ENCODE data around the gene DYNLRB2.

The DYNLRB2 gene

DNA sequence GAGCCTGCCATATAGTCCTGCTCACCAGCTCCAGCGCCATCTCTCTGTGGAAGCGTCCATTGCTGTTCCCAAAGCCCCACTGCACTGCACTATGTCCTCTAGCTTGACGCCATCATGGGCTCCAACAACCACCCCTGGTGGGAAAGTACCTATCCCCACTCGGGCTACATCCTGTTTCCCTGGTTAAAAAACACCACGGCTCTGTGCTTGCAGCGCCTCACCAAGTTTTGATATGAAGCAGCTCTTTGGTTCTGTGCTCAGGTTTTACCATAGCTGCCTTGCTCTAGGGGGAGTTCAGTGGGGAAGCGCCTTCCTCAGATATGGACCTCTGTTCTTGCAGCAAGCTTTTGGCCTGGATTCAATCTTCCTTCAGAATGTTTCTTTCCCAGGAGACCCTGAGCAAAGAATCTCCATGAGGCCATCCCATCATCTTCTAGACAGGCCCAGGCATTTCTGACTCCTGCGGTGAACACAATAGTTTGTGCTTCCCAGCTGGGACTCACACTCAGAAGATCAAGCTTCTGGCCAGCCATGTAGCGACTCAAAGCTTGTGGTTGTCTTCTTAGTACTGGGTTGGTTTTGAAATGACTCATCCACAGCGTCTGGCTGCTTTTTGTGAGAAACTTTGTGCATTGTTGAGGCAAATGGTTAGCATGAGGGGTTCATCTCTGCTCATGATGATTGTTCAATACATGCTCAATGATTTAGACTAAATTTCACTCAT, 39.5 kb downstream of the DYNLRB2 start:
- Mint-ChIP-seq H3K9me3 (peaks cover 6% of the 10 kb centered on the region), H3K27ac (no peak overlapping the region), H3K36me3 (ENCODE audit: low read depth) (no peaks in the 10 kb centered on the region), H3K4me3 (no peak overlapping the region), H3K4me1 (no peaks in the 10 kb centered on the region), H3K27me3 (ENCODE audit: low read depth, poor library complexity) (peaks cover 24% of the 10 kb centered on the region)
- TF ChIP-seq, protein P1, sequence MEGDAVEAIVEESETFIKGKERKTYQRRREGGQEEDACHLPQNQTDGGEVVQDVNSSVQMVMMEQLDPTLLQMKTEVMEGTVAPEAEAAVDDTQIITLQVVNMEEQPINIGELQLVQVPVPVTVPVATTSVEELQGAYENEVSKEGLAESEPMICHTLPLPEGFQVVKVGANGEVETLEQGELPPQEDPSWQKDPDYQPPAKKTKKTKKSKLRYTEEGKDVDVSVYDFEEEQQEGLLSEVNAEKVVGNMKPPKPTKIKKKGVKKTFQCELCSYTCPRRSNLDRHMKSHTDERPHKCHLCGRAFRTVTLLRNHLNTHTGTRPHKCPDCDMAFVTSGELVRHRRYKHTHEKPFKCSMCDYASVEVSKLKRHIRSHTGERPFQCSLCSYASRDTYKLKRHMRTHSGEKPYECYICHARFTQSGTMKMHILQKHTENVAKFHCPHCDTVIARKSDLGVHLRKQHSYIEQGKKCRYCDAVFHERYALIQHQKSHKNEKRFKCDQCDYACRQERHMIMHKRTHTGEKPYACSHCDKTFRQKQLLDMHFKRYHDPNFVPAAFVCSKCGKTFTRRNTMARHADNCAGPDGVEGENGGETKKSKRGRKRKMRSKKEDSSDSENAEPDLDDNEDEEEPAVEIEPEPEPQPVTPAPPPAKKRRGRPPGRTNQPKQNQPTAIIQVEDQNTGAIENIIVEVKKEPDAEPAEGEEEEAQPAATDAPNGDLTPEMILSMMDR (IDR thresholded peaks at IDR 0.05): no peak
- no peak for DNase-seq

DNA sequence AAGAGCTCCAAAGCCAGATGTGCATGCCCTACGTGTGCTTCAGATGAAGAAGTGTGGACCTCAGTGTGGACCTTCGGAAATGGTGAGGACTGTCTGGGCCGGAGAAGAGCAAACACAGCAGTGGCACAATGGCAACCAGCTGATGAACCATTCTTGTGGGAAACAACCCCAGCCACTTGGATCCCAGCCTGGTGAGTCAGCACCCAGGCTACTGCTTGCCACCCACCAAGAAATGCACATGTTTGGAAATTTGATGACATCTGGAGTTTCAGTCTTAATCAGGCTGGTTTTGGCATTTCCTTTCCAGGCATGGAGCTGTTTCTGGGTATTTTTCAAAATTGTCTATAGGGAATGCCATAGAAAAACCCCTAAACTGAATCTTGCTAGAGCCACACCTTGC, 42.7 kb downstream of the DYNLRB2 start:
- H3K4me1 Mint-ChIP-seq: no peaks in the 10 kb centered on the region
- no peak for DNase-seq
- TF ChIP-seq, protein P1 (IDR thresholded peaks at IDR 0.05): no peak
- H3K27ac Mint-ChIP-seq: no peak overlapping the region
- H3K36me3 Mint-ChIP-seq (ENCODE audit: low read depth): no peaks in the 10 kb centered on the region
- no peak overlapping the region for H3K4me3 Mint-ChIP-seq
- peaks cover 39% of the 10 kb centered on the region for H3K27me3 Mint-ChIP-seq (ENCODE audit: low read depth, poor library complexity)
- peaks cover 6% of the 10 kb centered on the region for H3K9me3 Mint-ChIP-seq

DNA sequence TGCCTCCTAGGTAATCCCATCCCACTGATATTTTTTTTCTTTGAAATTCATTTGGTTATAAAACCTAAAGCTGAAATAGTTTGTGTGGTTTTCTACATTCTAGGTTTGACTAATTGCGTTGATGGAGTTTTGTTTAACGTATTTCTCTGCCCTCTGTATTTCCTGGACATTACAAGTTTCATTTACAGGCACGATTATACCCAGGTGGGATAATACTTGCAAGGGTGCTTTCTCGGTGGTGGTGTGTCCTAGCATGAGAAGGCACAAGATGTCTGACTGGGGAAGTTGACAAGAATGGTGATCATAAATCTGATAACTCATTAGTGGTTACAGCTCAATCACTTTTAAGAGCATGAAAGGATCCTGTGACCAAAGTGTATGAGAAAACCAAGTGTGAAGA, 45.0 kb downstream of the DYNLRB2 start:
- Mint-ChIP-seq H3K4me1 (no peaks in the 10 kb centered on the region), H3K27me3 (ENCODE audit: low read depth, poor library complexity) (peaks cover 36% of the 10 kb centered on the region), H3K27ac (no peak overlapping the region), H3K36me3 (ENCODE audit: low read depth) (no peaks in the 10 kb centered on the region), H3K9me3 (peaks cover 3% of the 10 kb centered on the region), H3K4me3 (no peak overlapping the region)
- no peak for DNase-seq
- TF ChIP-seq, protein P1 (IDR thresholded peaks at IDR 0.05): no peak

DNA sequence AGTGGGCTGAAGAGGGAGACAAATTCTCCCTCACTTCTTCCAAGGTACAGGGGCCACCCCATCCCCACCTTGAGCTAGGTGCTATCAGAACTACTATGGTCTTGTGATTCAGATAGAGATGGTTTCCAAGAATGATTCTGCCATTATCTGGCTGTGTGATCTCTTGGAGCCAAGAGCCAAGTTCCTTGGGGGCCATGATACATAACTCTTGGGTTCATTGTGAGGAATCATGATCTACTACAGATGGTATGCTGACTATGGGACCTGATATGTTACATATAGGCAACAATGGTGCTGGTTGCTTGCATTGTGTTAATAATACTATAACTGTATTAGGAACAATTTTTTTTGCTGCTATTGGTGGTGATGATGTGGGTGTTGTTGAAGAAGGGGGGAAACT, 45.7 kb downstream of the DYNLRB2 start:
- Mint-ChIP-seq H3K36me3 (ENCODE audit: low read depth) (no peaks in the 10 kb centered on the region), H3K27me3 (ENCODE audit: low read depth, poor library complexity) (peaks cover 32% of the 10 kb centered on the region), H3K27ac (no peak overlapping the region), H3K4me1 (peaks cover 3% of the 10 kb centered on the region), H3K4me3 (no peak overlapping the region), H3K9me3 (peaks cover 9% of the 10 kb centered on the region)
- TF ChIP-seq, protein P1 (IDR thresholded peaks at IDR 0.05): no peak
- DNase-seq: no peak

DNA sequence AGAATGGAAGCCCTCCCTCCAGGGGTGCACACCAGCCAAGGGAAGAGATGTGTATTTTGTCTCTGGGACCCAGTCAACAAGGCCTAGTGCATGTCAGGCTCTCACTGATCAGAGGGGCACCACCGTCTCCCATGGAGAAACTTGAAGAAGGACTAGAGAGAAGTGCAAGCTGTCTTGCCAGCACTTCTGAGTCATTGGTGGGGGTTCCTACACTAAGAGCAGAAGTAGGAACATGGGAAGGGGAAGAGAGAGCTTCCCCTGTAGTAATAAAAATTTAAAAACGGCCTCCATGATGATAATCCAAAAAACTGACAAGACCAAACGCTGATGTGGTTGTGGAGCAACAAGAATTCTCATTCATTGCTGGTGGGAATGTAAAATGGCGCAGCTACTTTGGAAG, 46.3 kb downstream of the DYNLRB2 start:
- no peak overlapping the region for H3K27ac Mint-ChIP-seq
- peaks cover 9% of the 10 kb centered on the region for H3K4me1 Mint-ChIP-seq
- H3K9me3 Mint-ChIP-seq: peaks cover 9% of the 10 kb centered on the region
- peaks cover 30% of the 10 kb centered on the region for H3K27me3 Mint-ChIP-seq (ENCODE audit: low read depth, poor library complexity)
- TF ChIP-seq, protein P1 (IDR thresholded peaks at IDR 0.05): no peak
- DNase-seq: no peak
- H3K36me3 Mint-ChIP-seq (ENCODE audit: low read depth): no peaks in the 10 kb centered on the region
- H3K4me3 Mint-ChIP-seq: no peak overlapping the region

Data from nephron progenitor cell (in vitro differentiated cells).